ENCODE data around the gene TJP1.
"Not testable (repeated sequence)": the region's sequence is repeated elsewhere in the genome, so short reads cannot be mapped to it uniquely, and the experiment has no call there.

The TJP1 gene

GRCh38 chr15:29681166-29681845 lies 141.0 kb downstream of the TJP1 start:
- no peak for DNase-seq (ENCODE audit: low spot score)

GRCh38 chr15:29680465-29681165 lies 141.7 kb downstream of the TJP1 start:
- no peak for DNase-seq (ENCODE audit: low spot score)

- DNase-seq (ENCODE audit: low spot score) = no peak
Measured at GRCh38 chr15:29678504-29679034, 143.7 kb downstream of the TJP1 start.

GRCh38 chr15:29677871-29678461 lies 144.3 kb downstream of the TJP1 start:
- no peak for DNase-seq (ENCODE audit: low spot score)

GRCh38 chr15:29677455-29677854 lies 144.8 kb downstream of the TJP1 start:
- no peak for DNase-seq (ENCODE audit: low spot score)

- DNase-seq (ENCODE audit: low spot score) = no peak
Measured at GRCh38 chr15:29676961-29677402, 145.3 kb downstream of the TJP1 start.

GRCh38 chr15:29676374-29676960 lies 145.8 kb downstream of the TJP1 start:
- not testable (repeated sequence) for DNase-seq (ENCODE audit: low spot score)

- DNase-seq (ENCODE audit: low spot score) = no peak
Measured at GRCh38 chr15:29675791-29676301, 146.4 kb downstream of the TJP1 start.

GRCh38 chr15:29674661-29675533 lies 147.4 kb downstream of the TJP1 start:
- peak; percentile 85 for DNase-seq (ENCODE audit: low spot score)

- no peak for DNase-seq (ENCODE audit: low spot score)
Measured at GRCh38 chr15:29672923-29673809, 149.1 kb downstream of the TJP1 start.

GRCh38 chr15:29672446-29672845 lies 149.8 kb downstream of the TJP1 start:
- DNase-seq (ENCODE audit: low spot score) = no peak

GRCh38 chr15:29672046-29672445 lies 150.2 kb downstream of the TJP1 start:
- not testable (repeated sequence) for DNase-seq (ENCODE audit: low spot score)

GRCh38 chr15:29670998-29671981 lies 151.0 kb downstream of the TJP1 start:
- DNase-seq (ENCODE audit: low spot score) = peak; percentile 78

GRCh38 chr15:29670266-29670665 lies 152.0 kb downstream of the TJP1 start:
- no peak for DNase-seq (ENCODE audit: low spot score)

GRCh38 chr15:29669823-29670222 lies 152.4 kb downstream of the TJP1 start:
- DNase-seq (ENCODE audit: low spot score) = no peak

- DNase-seq (ENCODE audit: low spot score) = peak; percentile 87
Measured at GRCh38 chr15:29668120-29668602, 154.1 kb downstream of the TJP1 start.

- DNase-seq (ENCODE audit: low spot score) = no peak
Measured at GRCh38 chr15:29666241-29666640, 156.0 kb downstream of the TJP1 start.

- DNase-seq (ENCODE audit: low spot score) = no peak
Measured at GRCh38 chr15:29665444-29666003, 156.7 kb downstream of the TJP1 start.

GRCh38 chr15:29664406-29664805 lies 157.9 kb downstream of the TJP1 start:
- DNase-seq (ENCODE audit: low spot score) = no peak
